A549 (cell line): ENCODE data around the gene WDR62. TPM values are rescaled to one million over a fixed set of nuclear protein-coding genes. Genes with fewer than 3 reads are reported as not detected.

Source experiments
- ATAC-seq, 2 experiments: fragments of 200-7000 bp in 1 of 2; fragments of >200 bp in 1 of 2; cut with Nextera tagmentation in 1 of 2; cut with Tn5 transposase in 1 of 2; 3 replicates each; pipeline versions ENCODE4 v1.8.0 to v1.9.1; 2018 to 2020; ENCODE audit warnings: mild to moderate bottlenecking in 1 of 2, moderate library complexity in 1 of 2
- CTCF ChIA-PET: fragments of 300-600 bp; sonication (Branson Sonifier 250); formaldehyde crosslinking; extraction: SDS; loops from one replicate; lab custom pipeline; 2021; ENCODE audit warnings: antibody characterized with exemption, inconsistent platforms; lab: Yijun Ruan, JAX
- POLR2A ChIA-PET: fragments of 350-600 bp; formaldehyde crosslinking; extraction: SDS; loops from one replicate; lab custom pipeline; 2021; ENCODE audit warnings: antibody characterized with exemption, inconsistent platforms; lab: Yijun Ruan, JAX
- DNase-seq, 2 experiments: peaks; one replicate each; pipeline versions ENCODE4 v3.0.0 to v3.0.0-alpha.2; 2011 to 2016; ENCODE audit warnings: low read depth in 1 of 2, low spot score in 1 of 2
- FAIRE-seq: peaks from 2 replicates; lab custom pipeline; 2011; peaks lifted over from hg19 to GRCh38; lab: Jason Lieb, UNC
- H3K27ac ChIP-seq, 2 experiments: fragments of >200 bp; sonication (Bioruptor Twin); formaldehyde crosslinking; 3 replicates each; pipeline ENCODE4 v1.5.1; 2016 to 2017
- H3K4me1 ChIP-seq: fragments of >200 bp; sonication (Bioruptor Twin); formaldehyde crosslinking; 3 replicates; pipeline ENCODE4 v1.6.1; 2016
- H3K4me2 ChIP-seq: fragments of >200 bp; sonication (Bioruptor Twin); formaldehyde crosslinking; 3 replicates; pipeline ENCODE4 v1.6.1; 2016
- H3K4me3 ChIP-seq: fragments of >200 bp; sonication (Bioruptor Twin); formaldehyde crosslinking; 3 replicates; pipeline ENCODE4 v1.5.1; 2016
- H3K9me3 ChIP-seq: fragments of >200 bp; sonication (Bioruptor Twin); formaldehyde crosslinking; 3 replicates; pipeline ENCODE4 v1.6.1; 2016
- BHLHE40 ChIP-seq: IDR thresholded peaks from 2 replicates; pipeline ENCODE4 v1.6.1; 2012; ENCODE audit warnings: low read depth, low read length, inconsistent platforms
- CBX2 ChIP-seq: fragments of 200-600 bp; sonication (generic); IDR thresholded peaks from 2 replicates; pipeline ENCODE4 v1.6.1; 2016; ENCODE audit warnings: low read depth, mild to moderate bottlenecking, borderline replicate concordance
- CEBPB ChIP-seq, 2 experiments: fragments of >200 bp in 1 of 2; sonication (Bioruptor Twin) in 1 of 2; formaldehyde crosslinking in 1 of 2; IDR thresholded peaks; 2 replicates each; pipeline ENCODE4 v1.6.1; 2012 to 2016
- CHD2 ChIP-seq: fragments of 150-350 bp; IDR thresholded peaks from 2 replicates; pipeline ENCODE4 v1.6.1; 2014; ENCODE audit warnings: low read length; ENCODE audit not compliant: partially characterized antibody
- EHF ChIP-seq: fragments of 250-450 bp; sonication (Bioruptor Pico); IDR thresholded peaks from 2 replicates; pipeline ENCODE4 v1.5.0; 2020; ENCODE audit warnings: mild to moderate bottlenecking
- EHMT2 ChIP-seq: fragments of 200-600 bp; sonication (generic); IDR thresholded peaks from 2 replicates; pipeline ENCODE4 v1.6.1; 2016; ENCODE audit warnings: antibody characterized with exemption, low read depth, mild to moderate bottlenecking, moderate library complexity
- EP300 ChIP-seq, 2 experiments: fragments of >200 bp; sonication (Bioruptor Twin); formaldehyde crosslinking; IDR thresholded peaks; 2 replicates in 1 of 2; 3 replicates in 1 of 2; pipeline ENCODE4 v1.6.1; 2016 to 2017
- FOSB ChIP-seq: fragments of 250-450 bp; sonication (Bioruptor Pico); IDR thresholded peaks from 2 replicates; pipeline ENCODE4 v1.5.0; 2020; ENCODE audit warnings: mild to moderate bottlenecking, moderate library complexity
- FOSL2 ChIP-seq, 2 experiments: fragments of 450-650 bp in 1 of 2; fragments of >200 bp in 1 of 2; sonication (Bioruptor Twin) in 1 of 2; formaldehyde crosslinking; IDR thresholded peaks; 2 replicates each; pipeline versions ENCODE4 v1.5.0 to v1.6.1; 2016 to 2020; ENCODE audit warnings: mild to moderate bottlenecking in 1 of 2, moderate library complexity in 1 of 2
- GATA3 ChIP-seq: IDR thresholded peaks from 2 replicates; pipeline ENCODE4 v1.6.1; 2012; ENCODE audit warnings: borderline replicate concordance
- HDAC2 ChIP-seq: fragments of 200-600 bp; sonication (generic); IDR thresholded peaks from 2 replicates; pipeline ENCODE4 v1.6.1; 2016
- HEYL ChIP-seq: fragments of 250-450 bp; sonication (Bioruptor Pico); IDR thresholded peaks from 2 replicates; pipeline ENCODE4 v1.8.0; 2021; ENCODE audit warnings: mild to moderate bottlenecking, moderate library complexity
- HOXB13 ChIP-seq: fragments of 250-450 bp; sonication (Bioruptor Pico); IDR thresholded peaks from 2 replicates; pipeline ENCODE4 v1.5.0; 2020; ENCODE audit warnings: low read depth, mild to moderate bottlenecking, moderate library complexity
- HOXB5 ChIP-seq: fragments of 250-450 bp; sonication (Bioruptor Pico); IDR thresholded peaks from 2 replicates; pipeline ENCODE4 v1.5.0; 2020; ENCODE audit warnings: mild to moderate bottlenecking, moderate library complexity
- JUNB ChIP-seq: fragments of >200 bp; sonication (Bioruptor Twin); formaldehyde crosslinking; IDR thresholded peaks from 2 replicates; pipeline ENCODE4 v1.6.1; 2016
- KDM5A ChIP-seq: fragments of 200-600 bp; sonication (generic); IDR thresholded peaks from 2 replicates; pipeline ENCODE4 v1.6.1; 2016; ENCODE audit warnings: antibody characterized with exemption, mild to moderate bottlenecking
- NFE2L2 ChIP-seq: fragments of 150-350 bp; conservative IDR thresholded peaks from 2 replicates; pipeline ENCODE4 v1.6.1; 2014; ENCODE audit warnings: low read length
- POLR2AphosphoS2 ChIP-seq: conservative IDR thresholded peaks from 2 replicates; pipeline ENCODE4 v1.6.1; 2012; ENCODE audit warnings: low read length, improper control_type of control experiment, inconsistent platforms
- SMC3 ChIP-seq: fragments of >200 bp; sonication (Bioruptor Twin); formaldehyde crosslinking; IDR thresholded peaks from 3 replicates; pipeline ENCODE4 v1.6.1; 2018; ENCODE audit warnings: inconsistent platforms
- SREBF2 ChIP-seq: fragments of 450-650 bp; IDR thresholded peaks from 2 replicates; pipeline ENCODE4 v1.6.1; 2014; ENCODE audit warnings: mild to moderate bottlenecking, moderate library complexity
- TP53 ChIP-seq: fragments of 250-450 bp; sonication (Bioruptor Pico); IDR thresholded peaks from 2 replicates; pipeline ENCODE4 v1.5.0; 2021; ENCODE audit warnings: mild to moderate bottlenecking, moderate library complexity
- ZC3H11A ChIP-seq: fragments of 450-650 bp; IDR thresholded peaks from 2 replicates; pipeline ENCODE4 v1.6.1; 2014; ENCODE audit warnings: antibody characterized with exemption, mild to moderate bottlenecking
- ZFP36 ChIP-seq: fragments of 450-650 bp; IDR thresholded peaks from 2 replicates; pipeline ENCODE4 v1.6.1; 2014; ENCODE audit warnings: borderline replicate concordance; ENCODE audit not compliant: partially characterized antibody
- whole genome bisulfite sequencing: methylation state at CpG from one replicate; pipeline ENCODE4 v1.1.6; 2017; ENCODE audit errors: missing lambda C conversion rate; 5-methylcytosine and 5-hydroxymethylcytosine counted together
- polyA plus RNA-seq, 4 experiments: library from polyadenylated mRNA; depleted of rRNA in 3 of 4; stranded (reverse); fragments of >200 nt; fragmentation: RNase III in 1 of 4; extraction: RNeasy Plus Mini Kit Qiagen cat#74134 plus additional on column Dnase treatment in 1 of 4; gene quantifications; 2 replicates in 3 of 4; 3 replicates in 1 of 4; pipeline ENCODE4 v1.2.3, GENCODE V29; 2011 to 2017
- TF ChIP-seq, protein P1 (sequence below): IDR thresholded peaks from 2 replicates; pipeline ENCODE4 v1.6.1; 2012; ENCODE audit warnings: low read depth, borderline replicate concordance
- TF ChIP-seq, protein P2 (sequence below): fragments of 150-350 bp; IDR thresholded peaks from 2 replicates; pipeline ENCODE4 v1.6.1; 2014; ENCODE audit warnings: low read depth, mild to moderate bottlenecking, low read length
- TF ChIP-seq, protein P3 (sequence below): fragments of >200 bp; sonication (Bioruptor Twin); formaldehyde crosslinking; IDR thresholded peaks from 2 replicates; pipeline ENCODE4 v1.6.1; 2016
- TF ChIP-seq, protein P4 (sequence below): fragments of >200 bp; sonication (Bioruptor Twin); formaldehyde crosslinking; IDR thresholded peaks from 3 replicates; pipeline ENCODE4 v1.6.1; 2016
- TF ChIP-seq, protein P5 (sequence below): fragments of 250-450 bp; sonication (Bioruptor Pico); IDR thresholded peaks from 2 replicates; pipeline ENCODE4 v1.5.0; 2020; ENCODE audit warnings: low read depth, mild to moderate bottlenecking, moderate library complexity
- TF ChIP-seq, protein P6 (sequence below): fragments of >200 bp; sonication (Bioruptor Twin); formaldehyde crosslinking; IDR thresholded peaks from 3 replicates; pipeline ENCODE4 v1.5.1; 2016

Gene WDR62
- polyA plus RNA-seq, 2 of the 4 experiments (the other 2 are of a cell fraction), result 15.5 to 32.9 TPM

DNA sequence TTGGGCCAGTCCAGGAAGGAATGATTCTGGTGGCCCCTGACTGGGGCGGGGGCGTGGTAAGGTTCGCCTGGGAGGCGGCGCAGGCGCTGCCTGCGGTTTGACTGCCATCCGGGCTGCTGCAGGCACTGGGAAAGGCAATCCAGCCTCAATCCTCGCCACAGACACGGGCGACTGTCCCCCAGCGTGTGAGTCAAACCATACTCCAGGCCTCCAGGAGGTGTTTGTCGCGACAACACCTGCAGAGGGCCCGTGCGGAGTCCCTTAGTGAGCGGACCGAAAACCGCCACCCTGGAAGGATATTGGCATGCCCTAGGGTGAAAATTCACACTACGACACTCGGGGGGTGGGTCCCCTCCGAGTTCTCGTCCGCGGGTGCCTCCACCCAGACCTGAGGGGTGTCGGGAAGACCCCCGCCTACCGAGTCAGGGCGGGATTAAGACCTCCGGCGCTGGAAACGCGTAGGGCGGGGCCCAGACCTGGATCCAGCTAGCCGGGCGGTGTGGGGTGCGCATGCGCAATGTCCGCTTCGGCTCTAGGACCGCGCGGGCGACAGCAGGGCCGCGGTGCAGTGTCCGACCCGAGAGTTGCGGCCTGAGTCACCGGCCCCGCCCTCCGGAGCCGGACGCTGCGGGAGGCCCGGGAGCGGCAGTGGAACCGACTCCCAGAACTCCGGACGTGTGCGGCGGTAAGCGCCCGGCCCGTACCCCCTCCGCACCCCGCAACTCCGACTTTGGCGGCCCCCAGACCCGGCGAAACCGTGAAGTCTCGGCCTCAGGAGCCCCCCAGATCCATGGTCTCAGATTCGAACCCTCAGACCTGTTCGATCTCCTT is 85.0 kb downstream of the WDR62 start, which contains the start of gene CAPNS1 (continued):
- no peak for TF ChIP-seq ZC3H11A
- no peak for TF ChIP-seq POLR2AphosphoS2
- peak; percentile 67; the same call in 1 of the 2 replicates for TF ChIP-seq FOSL2 (IDR thresholded peaks at IDR 0.05)
- TF ChIP-seq FOSL2 (CRISPR knock-in tag; IDR thresholded peaks at IDR 0.05), result peak; percentile 99
- TF ChIP-seq CEBPB (IDR thresholded peaks at IDR 0.05), result no peak
- peak; percentile 70; the same call in 1 of the 2 replicates for TF ChIP-seq HOXB13
- TF ChIP-seq EHF (CRISPR knock-in tag), result no peak
- peak; percentile 8; the same call in 1 of the 3 replicates for TF ChIP-seq SMC3
- no peak for TF ChIP-seq CHD2
- TF ChIP-seq, all 56 proteins: peak for 23

DNA sequence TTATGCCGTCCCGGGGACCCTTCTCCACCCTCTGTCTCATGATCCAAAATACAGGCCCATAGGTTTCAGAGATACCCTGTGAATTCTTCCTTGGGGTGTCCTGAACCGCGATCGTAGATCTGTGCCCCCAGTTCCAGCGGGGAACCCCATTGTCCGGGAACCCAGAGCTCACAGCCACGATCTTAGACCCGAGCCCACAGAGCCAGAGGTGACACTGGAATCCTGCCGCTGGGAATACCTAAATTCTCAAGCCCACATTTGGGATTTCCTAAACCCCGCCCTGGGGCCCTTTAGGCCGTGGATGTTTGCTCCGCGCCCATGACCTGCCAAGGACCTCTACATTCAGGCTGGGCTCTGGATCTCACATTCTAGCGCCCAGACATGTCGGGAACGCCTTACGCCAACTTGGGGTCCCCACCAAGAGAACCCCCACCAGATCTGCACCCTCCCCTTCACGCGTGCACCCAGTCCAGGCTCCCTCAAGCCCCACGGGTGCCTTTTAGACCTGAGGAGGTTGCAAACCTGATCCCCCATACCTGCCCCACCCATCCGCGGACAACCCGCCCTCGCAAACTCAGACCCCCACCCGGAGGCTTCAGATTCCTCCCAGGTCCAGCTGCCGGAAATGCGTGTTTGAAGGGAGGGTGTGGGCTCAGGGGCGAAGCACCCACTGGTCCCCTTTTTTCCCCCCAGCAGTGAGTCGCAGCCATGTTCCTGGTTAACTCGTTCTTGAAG is 85.8 kb downstream of the WDR62 start:
- peak overlapping the region; percentile 75 for H3K4me3 ChIP-seq
- H3K27ac ChIP-seq, result peak overlapping the region; percentile 93 to 95
- ATAC-seq (peak; percentile 36 to 54), FAIRE-seq (no peak), DNase-seq (peak; percentile 89 to 96)
- peaks cover 37% of the 10 kb centered on the region for H3K4me1 ChIP-seq
- ChIA-PET POLR2A (interaction anchor here (0.6 to 2.0 kb wide), 9 partner anchors 9 to 131 kb away, joined by 3 to 57 read pairs (median 5); partner anchors contain the start of genes POLR2I, TBCB, THAP8 and ZNF146), CTCF (interaction anchor here (0.8 to 6.7 kb wide), 7 partner anchors 10 to 39 kb away, joined by 3 to 75 read pairs (median 5); no protein-coding TSS in a partner anchor)
- 2% methylated on average over 25 of the region's 31 CpGs for WGBS
- peak overlapping the region; percentile 69 for H3K4me2 ChIP-seq
- H3K9me3 ChIP-seq, result no peaks in the 10 kb centered on the region
- no peak for TF ChIP-seq CBX2
- TF ChIP-seq POLR2AphosphoS2, result no peak
- TF ChIP-seq TP53 (CRISPR knock-in tag), result no peak
- no peak for TF ChIP-seq EP300 (IDR thresholded peaks at IDR 0.05)
- no peak for TF ChIP-seq SREBF2
- peak; percentile 18 for TF ChIP-seq CHD2
- TF ChIP-seq NFE2L2, result no peak
- TF ChIP-seq ZFP36, result no peak
- no peak for TF ChIP-seq HEYL (CRISPR knock-in tag)
- TF ChIP-seq, protein P1, sequence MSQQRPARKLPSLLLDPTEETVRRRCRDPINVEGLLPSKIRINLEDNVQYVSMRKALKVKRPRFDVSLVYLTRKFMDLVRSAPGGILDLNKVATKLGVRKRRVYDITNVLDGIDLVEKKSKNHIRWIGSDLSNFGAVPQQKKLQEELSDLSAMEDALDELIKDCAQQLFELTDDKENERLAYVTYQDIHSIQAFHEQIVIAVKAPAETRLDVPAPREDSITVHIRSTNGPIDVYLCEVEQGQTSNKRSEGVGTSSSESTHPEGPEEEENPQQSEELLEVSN, result peak; percentile 61; the same call in 1 of the 2 replicates
- TF ChIP-seq EHF (CRISPR knock-in tag), result no peak
- no peak for TF ChIP-seq BHLHE40
- peak; percentile 36; the same call in 1 of the 2 replicates for TF ChIP-seq GATA3
- TF ChIP-seq, protein P2, sequence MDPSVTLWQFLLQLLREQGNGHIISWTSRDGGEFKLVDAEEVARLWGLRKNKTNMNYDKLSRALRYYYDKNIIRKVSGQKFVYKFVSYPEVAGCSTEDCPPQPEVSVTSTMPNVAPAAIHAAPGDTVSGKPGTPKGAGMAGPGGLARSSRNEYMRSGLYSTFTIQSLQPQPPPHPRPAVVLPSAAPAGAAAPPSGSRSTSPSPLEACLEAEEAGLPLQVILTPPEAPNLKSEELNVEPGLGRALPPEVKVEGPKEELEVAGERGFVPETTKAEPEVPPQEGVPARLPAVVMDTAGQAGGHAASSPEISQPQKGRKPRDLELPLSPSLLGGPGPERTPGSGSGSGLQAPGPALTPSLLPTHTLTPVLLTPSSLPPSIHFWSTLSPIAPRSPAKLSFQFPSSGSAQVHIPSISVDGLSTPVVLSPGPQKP, result no peak
- TF ChIP-seq, protein P3, sequence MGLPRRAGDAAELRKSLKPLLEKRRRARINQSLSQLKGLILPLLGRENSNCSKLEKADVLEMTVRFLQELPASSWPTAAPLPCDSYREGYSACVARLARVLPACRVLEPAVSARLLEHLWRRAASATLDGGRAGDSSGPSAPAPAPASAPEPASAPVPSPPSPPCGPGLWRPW, result no peak
- no peak for TF ChIP-seq HDAC2
- no peak for TF ChIP-seq EHMT2
- TF ChIP-seq HOXB13, result no peak
- 0 out of 2 replicates have a peak, but pooled peaks have one; percentile 0 for TF ChIP-seq HOXB5 (CRISPR knock-in tag)
- TF ChIP-seq, protein P4, sequence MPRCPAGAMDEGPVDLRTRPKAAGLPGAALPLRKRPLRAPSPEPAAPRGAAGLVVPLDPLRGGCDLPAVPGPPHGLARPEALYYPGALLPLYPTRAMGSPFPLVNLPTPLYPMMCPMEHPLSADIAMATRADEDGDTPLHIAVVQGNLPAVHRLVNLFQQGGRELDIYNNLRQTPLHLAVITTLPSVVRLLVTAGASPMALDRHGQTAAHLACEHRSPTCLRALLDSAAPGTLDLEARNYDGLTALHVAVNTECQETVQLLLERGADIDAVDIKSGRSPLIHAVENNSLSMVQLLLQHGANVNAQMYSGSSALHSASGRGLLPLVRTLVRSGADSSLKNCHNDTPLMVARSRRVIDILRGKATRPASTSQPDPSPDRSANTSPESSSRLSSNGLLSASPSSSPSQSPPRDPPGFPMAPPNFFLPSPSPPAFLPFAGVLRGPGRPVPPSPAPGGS, result no peak
- TF ChIP-seq JUNB, result no peak
- peak; percentile 75; the same call in 1 of the 2 replicates for TF ChIP-seq FOSB (CRISPR knock-in tag)
- TF ChIP-seq CEBPB (IDR thresholded peaks at IDR 0.05), result no peak
- TF ChIP-seq, protein P5, sequence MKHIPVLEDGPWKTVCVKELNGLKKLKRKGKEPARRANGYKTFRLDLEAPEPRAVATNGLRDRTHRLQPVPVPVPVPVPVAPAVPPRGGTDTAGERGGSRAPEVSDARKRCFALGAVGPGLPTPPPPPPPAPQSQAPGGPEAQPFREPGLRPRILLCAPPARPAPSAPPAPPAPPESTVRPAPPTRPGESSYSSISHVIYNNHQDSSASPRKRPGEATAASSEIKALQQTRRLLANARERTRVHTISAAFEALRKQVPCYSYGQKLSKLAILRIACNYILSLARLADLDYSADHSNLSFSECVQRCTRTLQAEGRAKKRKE, result 0 out of 2 replicates have a peak, but pooled peaks have one; percentile 9
- TF ChIP-seq, protein P6, sequence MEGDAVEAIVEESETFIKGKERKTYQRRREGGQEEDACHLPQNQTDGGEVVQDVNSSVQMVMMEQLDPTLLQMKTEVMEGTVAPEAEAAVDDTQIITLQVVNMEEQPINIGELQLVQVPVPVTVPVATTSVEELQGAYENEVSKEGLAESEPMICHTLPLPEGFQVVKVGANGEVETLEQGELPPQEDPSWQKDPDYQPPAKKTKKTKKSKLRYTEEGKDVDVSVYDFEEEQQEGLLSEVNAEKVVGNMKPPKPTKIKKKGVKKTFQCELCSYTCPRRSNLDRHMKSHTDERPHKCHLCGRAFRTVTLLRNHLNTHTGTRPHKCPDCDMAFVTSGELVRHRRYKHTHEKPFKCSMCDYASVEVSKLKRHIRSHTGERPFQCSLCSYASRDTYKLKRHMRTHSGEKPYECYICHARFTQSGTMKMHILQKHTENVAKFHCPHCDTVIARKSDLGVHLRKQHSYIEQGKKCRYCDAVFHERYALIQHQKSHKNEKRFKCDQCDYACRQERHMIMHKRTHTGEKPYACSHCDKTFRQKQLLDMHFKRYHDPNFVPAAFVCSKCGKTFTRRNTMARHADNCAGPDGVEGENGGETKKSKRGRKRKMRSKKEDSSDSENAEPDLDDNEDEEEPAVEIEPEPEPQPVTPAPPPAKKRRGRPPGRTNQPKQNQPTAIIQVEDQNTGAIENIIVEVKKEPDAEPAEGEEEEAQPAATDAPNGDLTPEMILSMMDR, result no peak
- no peak for TF ChIP-seq KDM5A
